SU-DHL-6 (cell line): ENCODE measurements around the gene WNT7A.

Source experiments
- H2AFZ ChIP-seq: fragments of 200-600 bp; sonication (generic); 2 replicates; pipeline ENCODE4 v1.6.1; 2014; ENCODE audit warnings: low read depth, mild to moderate bottlenecking, moderate library complexity, mixed read lengths, antibody characterized with exemption, low read length; ENCODE audit not compliant: severe bottlenecking
- H3F3A ChIP-seq: fragments of 200-600 bp; shearing (Covaris generic); 2 replicates; pipeline ENCODE4 v1.6.0; 2016; ENCODE audit warnings: antibody characterized with exemption, mild to moderate bottlenecking; ENCODE audit not compliant: insufficient read depth
- H3K27ac ChIP-seq: fragments of 200-600 bp; sonication (generic); 2 replicates; pipeline ENCODE4 v1.5.1; 2016; ENCODE audit warnings: low read depth, mild to moderate bottlenecking, low read length, moderate library complexity, mixed read lengths
- H3K27me3 ChIP-seq: fragments of 200-600 bp; sonication (generic), shearing (Covaris generic); 2 replicates; pipeline ENCODE4 v1.6.0; 2014; ENCODE audit warnings: mild to moderate bottlenecking, low read length
- H3K36me3 ChIP-seq: fragments of 200-600 bp; sonication (generic); 2 replicates; pipeline ENCODE4 v1.6.1; 2014; ENCODE audit warnings: mild to moderate bottlenecking, low read length, mixed read lengths
- H3K4me2 ChIP-seq: fragments of 300-600, 200-600 bp; shearing (Covaris generic), sonication (generic); 2 replicates; pipeline ENCODE4 v1.6.0; 2014; ENCODE audit warnings: low read length, low read depth, mild to moderate bottlenecking; ENCODE audit not compliant: poor library complexity, severe bottlenecking
- H3K4me3 ChIP-seq: fragments of 200-600 bp; sonication (generic); 2 replicates; pipeline ENCODE4 v1.5.1; 2014; ENCODE audit warnings: antibody characterized with exemption, low read length, mild to moderate bottlenecking, mixed read lengths; ENCODE audit not compliant: insufficient read depth, poor library complexity, severe bottlenecking
- H3K79me2 ChIP-seq: fragments of 200-600 bp; sonication (generic); 2 replicates; pipeline ENCODE4 v1.6.1; 2014; ENCODE audit warnings: mild to moderate bottlenecking, low read length, moderate library complexity; ENCODE audit not compliant: insufficient read depth
- H3K9ac ChIP-seq: fragments of 200-600 bp; sonication (generic); 2 replicates; pipeline ENCODE4 v1.7.0; 2014; ENCODE audit warnings: mild to moderate bottlenecking, low read length
- H3K9me2 ChIP-seq: fragments of 200-600 bp; sonication (generic); replicated peaks from 2 replicates; pipeline ENCODE4 v1.6.1; 2014; ENCODE audit warnings: low read length; ENCODE audit not compliant: insufficient read depth
- H3K9me3 ChIP-seq: fragments of 200-600 bp; sonication (generic); 2 replicates; pipeline ENCODE4 v1.6.1; 2014; ENCODE audit warnings: low read length, mixed read lengths; ENCODE audit not compliant: insufficient read depth
- H4K20me1 ChIP-seq: fragments of 200-600 bp; sonication (generic); 2 replicates; pipeline ENCODE4 v1.6.1; 2014; ENCODE audit warnings: low read depth, mild to moderate bottlenecking, antibody characterized with exemption, low read length, moderate library complexity, mixed read lengths
- EZH2phosphoT487 ChIP-seq: fragments of 200-600 bp; sonication (generic), shearing (Covaris generic); conservative IDR thresholded peaks from 2 replicates; pipeline ENCODE4 v1.6.1; 2018; ENCODE audit warnings: mild to moderate bottlenecking, antibody characterized with exemption, low read length, moderate library complexity, mixed read lengths
- TF ChIP-seq, protein P1 (sequence below): fragments of 200-600 bp; sonication (generic); IDR thresholded peaks from one replicate; pipeline ENCODE4 v1.5.1; 2017; ENCODE audit warnings: antibody characterized with exemption, mild to moderate bottlenecking, low read length, moderate library complexity; ENCODE audit not compliant: insufficient read depth, poor library complexity, severe bottlenecking

WNT7A gene

GRCh38 chr3:13772885-13773745 lies 106.8 kb downstream of the WNT7A start:
- Histone ChIP-seq H3K79me2 (no peaks in the 10 kb centered on the region), H3K27ac (no peak overlapping the region), H2AFZ (no peak overlapping the region), H3K27me3 (no peaks in the 10 kb centered on the region), H3K36me3 (no peaks in the 10 kb centered on the region), H3K4me3 (no peak overlapping the region), H3K9me3 (no peaks in the 10 kb centered on the region), H3K9ac (no peak overlapping the region), H3K9me2 (no peaks in the 10 kb centered on the region), H4K20me1 (no peaks in the 10 kb centered on the region), H3K4me2 (no peak overlapping the region), H3F3A (no peaks in the 10 kb centered on the region)
- TF ChIP-seq, protein P1, sequence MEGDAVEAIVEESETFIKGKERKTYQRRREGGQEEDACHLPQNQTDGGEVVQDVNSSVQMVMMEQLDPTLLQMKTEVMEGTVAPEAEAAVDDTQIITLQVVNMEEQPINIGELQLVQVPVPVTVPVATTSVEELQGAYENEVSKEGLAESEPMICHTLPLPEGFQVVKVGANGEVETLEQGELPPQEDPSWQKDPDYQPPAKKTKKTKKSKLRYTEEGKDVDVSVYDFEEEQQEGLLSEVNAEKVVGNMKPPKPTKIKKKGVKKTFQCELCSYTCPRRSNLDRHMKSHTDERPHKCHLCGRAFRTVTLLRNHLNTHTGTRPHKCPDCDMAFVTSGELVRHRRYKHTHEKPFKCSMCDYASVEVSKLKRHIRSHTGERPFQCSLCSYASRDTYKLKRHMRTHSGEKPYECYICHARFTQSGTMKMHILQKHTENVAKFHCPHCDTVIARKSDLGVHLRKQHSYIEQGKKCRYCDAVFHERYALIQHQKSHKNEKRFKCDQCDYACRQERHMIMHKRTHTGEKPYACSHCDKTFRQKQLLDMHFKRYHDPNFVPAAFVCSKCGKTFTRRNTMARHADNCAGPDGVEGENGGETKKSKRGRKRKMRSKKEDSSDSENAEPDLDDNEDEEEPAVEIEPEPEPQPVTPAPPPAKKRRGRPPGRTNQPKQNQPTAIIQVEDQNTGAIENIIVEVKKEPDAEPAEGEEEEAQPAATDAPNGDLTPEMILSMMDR: no peak
- TF ChIP-seq EZH2phosphoT487: no peak

DNA sequence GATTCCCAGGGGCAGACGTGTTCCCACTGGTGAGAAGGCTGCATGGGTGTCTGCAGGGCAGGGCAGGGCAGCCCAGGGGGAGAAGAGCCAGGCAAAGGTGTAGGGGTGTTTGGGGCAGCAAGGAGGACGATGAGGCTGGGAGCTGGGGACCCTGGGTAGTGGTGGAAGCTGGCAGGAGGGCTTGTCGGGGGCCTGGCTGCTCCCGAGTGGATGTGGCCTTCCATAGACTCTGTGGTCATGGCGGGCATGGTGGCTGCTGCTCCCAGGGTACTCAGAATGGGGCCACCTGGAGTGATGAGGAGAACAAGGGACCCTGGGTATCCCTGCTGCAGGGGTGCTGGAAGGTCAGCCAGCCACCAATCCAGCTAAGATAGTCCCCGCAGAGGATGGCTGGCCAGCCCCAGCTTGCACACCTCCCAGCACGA lies 107.5 kb downstream of the WNT7A start:
- H3K36me3 ChIP-seq: no peaks in the 10 kb centered on the region
- no peak overlapping the region for H3K4me3 ChIP-seq
- H3K79me2 ChIP-seq: no peaks in the 10 kb centered on the region
- no peak overlapping the region for H3K27ac ChIP-seq
- no peaks in the 10 kb centered on the region for H3K27me3 ChIP-seq
- no peak overlapping the region for H3K4me2 ChIP-seq
- H3K9me2 ChIP-seq: no peaks in the 10 kb centered on the region
- no peaks in the 10 kb centered on the region for H4K20me1 ChIP-seq
- no peaks in the 10 kb centered on the region for H3K9me3 ChIP-seq
- TF ChIP-seq, protein P1: no peak
- TF ChIP-seq EZH2phosphoT487: no peak
- no peak overlapping the region for H3K9ac ChIP-seq
- no peak overlapping the region for H2AFZ ChIP-seq
- no peaks in the 10 kb centered on the region for H3F3A ChIP-seq

GRCh38 chr3:13771496-13771895 lies 108.4 kb downstream of the WNT7A start:
- Histone ChIP-seq H4K20me1 (no peaks in the 10 kb centered on the region), H2AFZ (no peak overlapping the region), H3F3A (no peaks in the 10 kb centered on the region), H3K79me2 (no peaks in the 10 kb centered on the region), H3K9ac (no peak overlapping the region), H3K9me2 (no peaks in the 10 kb centered on the region), H3K27me3 (no peaks in the 10 kb centered on the region), H3K27ac (no peak overlapping the region), H3K4me3 (no peak overlapping the region), H3K36me3 (no peaks in the 10 kb centered on the region), H3K9me3 (no peaks in the 10 kb centered on the region), H3K4me2 (no peak overlapping the region)
- TF ChIP-seq, protein P1: no peak
- no peak for TF ChIP-seq EZH2phosphoT487
